ENCODE results near the gene COL23A1.

The COL23A1 gene

GRCh38 chr5:178364326-178364675 is 225.9 kb downstream of the COL23A1 start:
- TF ChIP-seq, protein P1, sequence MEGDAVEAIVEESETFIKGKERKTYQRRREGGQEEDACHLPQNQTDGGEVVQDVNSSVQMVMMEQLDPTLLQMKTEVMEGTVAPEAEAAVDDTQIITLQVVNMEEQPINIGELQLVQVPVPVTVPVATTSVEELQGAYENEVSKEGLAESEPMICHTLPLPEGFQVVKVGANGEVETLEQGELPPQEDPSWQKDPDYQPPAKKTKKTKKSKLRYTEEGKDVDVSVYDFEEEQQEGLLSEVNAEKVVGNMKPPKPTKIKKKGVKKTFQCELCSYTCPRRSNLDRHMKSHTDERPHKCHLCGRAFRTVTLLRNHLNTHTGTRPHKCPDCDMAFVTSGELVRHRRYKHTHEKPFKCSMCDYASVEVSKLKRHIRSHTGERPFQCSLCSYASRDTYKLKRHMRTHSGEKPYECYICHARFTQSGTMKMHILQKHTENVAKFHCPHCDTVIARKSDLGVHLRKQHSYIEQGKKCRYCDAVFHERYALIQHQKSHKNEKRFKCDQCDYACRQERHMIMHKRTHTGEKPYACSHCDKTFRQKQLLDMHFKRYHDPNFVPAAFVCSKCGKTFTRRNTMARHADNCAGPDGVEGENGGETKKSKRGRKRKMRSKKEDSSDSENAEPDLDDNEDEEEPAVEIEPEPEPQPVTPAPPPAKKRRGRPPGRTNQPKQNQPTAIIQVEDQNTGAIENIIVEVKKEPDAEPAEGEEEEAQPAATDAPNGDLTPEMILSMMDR (conservative IDR thresholded peaks at IDR 0.05; ENCODE audit: low read depth, low read length) = no peak
- H3K4me3 ChIP-seq (ENCODE audit: low read depth, low read length) = no peak overlapping the region
- no peak for DNase-seq (ENCODE audit: low read depth)

GRCh38 chr5:178363501-178364325 is 226.5 kb downstream of the COL23A1 start:
- DNase-seq (ENCODE audit: low read depth) = no peak
- TF ChIP-seq, protein P1 (conservative IDR thresholded peaks at IDR 0.05; ENCODE audit: low read depth, low read length) = no peak

GRCh38 chr5:178361657-178362445 is 228.3 kb downstream of the COL23A1 start:
- no peak for DNase-seq (ENCODE audit: low read depth)
- TF ChIP-seq, protein P1 (conservative IDR thresholded peaks at IDR 0.05; ENCODE audit: low read depth, low read length) = no peak
- H3K4me3 ChIP-seq (ENCODE audit: low read depth, low read length) = no peak overlapping the region

More at GRCh38 chr5:178363501-178364325, 226.5 kb downstream of the COL23A1 start:
- H3K4me3 ChIP-seq (ENCODE audit: low read depth, low read length) = no peak overlapping the region

DNA sequence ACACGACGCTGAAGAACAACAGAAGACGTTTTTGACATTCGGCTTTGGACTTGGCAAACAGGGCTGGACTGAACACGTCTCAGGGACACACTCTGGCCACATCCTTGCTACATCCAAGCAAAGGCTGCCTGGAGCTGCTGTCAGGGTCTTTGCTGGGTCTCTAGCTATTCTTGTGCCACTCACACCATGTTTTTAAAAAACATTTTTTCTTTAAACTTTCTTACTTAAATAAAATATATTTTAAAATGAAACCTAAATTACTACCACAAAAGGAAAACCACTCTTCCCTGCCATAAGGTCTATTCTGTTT is 229.3 kb downstream of the COL23A1 start:
- no peak overlapping the region for H3K4me3 ChIP-seq (ENCODE audit: low read depth, low read length)
- no peak for DNase-seq (ENCODE audit: low read depth)
- TF ChIP-seq, protein P1 (conservative IDR thresholded peaks at IDR 0.05; ENCODE audit: low read depth, low read length) = no peak

DNA sequence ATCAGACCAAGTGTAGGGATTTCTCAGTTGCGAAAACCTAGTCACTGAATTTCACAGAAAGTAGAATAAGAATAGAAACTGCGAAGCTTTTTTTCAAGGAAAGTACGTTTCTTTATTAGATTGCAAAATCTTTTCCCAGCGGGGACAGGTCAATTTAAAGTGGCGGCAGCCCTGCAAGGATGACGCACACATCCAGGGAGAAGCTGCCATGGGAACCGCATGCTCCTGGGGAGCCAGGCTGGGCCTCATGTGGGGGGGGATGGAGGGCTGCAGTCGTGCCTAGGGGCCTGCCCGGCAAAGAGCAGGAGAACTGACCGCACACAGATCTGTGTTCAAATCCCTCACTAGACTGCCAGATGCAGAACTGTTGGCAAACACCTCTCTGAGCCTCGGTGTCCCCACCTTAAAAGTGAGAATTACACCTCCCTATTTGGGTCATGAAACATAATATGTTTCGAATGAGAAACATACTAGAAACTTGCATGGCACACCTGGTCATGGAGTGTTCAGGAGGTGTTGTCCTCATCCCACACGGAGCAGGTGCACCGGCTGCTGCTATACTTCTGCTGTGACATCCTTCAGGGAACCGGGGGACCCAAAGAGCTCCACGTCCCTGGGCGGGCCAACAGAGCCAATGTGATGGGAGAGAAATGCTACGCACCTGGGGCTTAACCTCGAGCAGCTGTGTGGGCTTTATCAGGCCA is 229.8 kb downstream of the COL23A1 start:
- H3K4me3 ChIP-seq (ENCODE audit: low read depth, low read length) = no peak overlapping the region

DNA sequence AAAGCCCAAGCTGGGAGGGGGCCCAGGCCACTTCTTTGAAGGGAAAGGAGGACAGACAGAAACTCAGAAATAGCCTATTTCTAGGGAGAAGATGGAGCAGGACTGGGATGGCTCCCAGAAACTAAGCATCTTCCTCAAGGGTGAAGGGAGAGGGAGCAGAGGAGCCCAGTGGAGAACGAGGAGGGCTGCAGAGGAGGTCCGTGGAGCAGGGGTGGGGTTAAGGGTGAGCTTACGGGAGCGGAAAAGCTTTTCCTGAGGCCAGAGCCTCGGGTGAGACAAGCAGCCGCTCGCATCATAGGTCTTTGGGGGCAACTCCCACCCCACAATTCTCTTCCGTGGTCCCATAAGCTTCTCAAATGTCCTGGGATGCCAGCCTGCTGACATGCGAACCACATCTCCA is 230.5 kb downstream of the COL23A1 start:
- no peak overlapping the region for H3K4me3 ChIP-seq (ENCODE audit: low read depth, low read length)
- DNase-seq (ENCODE audit: low read depth) = no peak
- TF ChIP-seq, protein P1 (conservative IDR thresholded peaks at IDR 0.05; ENCODE audit: low read depth, low read length) = no peak

More for the DNA sequence above, 229.8 kb downstream of the COL23A1 start:
- DNase-seq (ENCODE audit: low read depth) = no peak
- TF ChIP-seq, protein P1 (conservative IDR thresholded peaks at IDR 0.05; ENCODE audit: low read depth, low read length) = no peak
